HFF-Myc (cell line): ENCODE data around the gene LRRN4.

Source experiments
- DNase-seq: peaks from one replicate; pipeline ENCODE4 v3.0.0-alpha.2; 2011; ENCODE audit warnings: low read depth; ENCODE audit errors: extremely low read depth
- H3K4me3 ChIP-seq: replicated peaks from 2 replicates; pipeline ENCODE4 v1.5.1; 2011; ENCODE audit warnings: low read depth, mild to moderate bottlenecking, control low read depth, low read length
- CTCF ChIP-seq: IDR thresholded peaks from 2 replicates; pipeline ENCODE4 v1.5.1; 2012; ENCODE audit warnings: mild to moderate bottlenecking, low read depth, low read length, control low read depth; ENCODE audit errors: missing control alignments

The LRRN4 gene

GRCh38 chr20:6053776-6054688, at the start of gene LRRN4:
Gene LRRN4, minus strand, starts transcription at chr20:6054060. Its CDS starts 1,261 bp downstream, at chr20:6052799.
- no peak for TF ChIP-seq CTCF
- no peak within 1 kb of the TSS for H3K4me3 ChIP-seq
- peak; percentile 37 for DNase-seq

GRCh38 chr20:6103301-6103700, 49.4 kb upstream of the LRRN4 start:
- no peak for DNase-seq
- H3K4me3 ChIP-seq, result no peak overlapping the region
- TF ChIP-seq CTCF, result no peak

- no peak for TF ChIP-seq CTCF
- DNase-seq, result no peak
- H3K4me3 ChIP-seq, result no peak overlapping the region
Measured at GRCh38 chr20:6101346-6101745, 47.5 kb upstream of the LRRN4 start.

- no peak for TF ChIP-seq CTCF
- no peak overlapping the region for H3K4me3 ChIP-seq
- no peak for DNase-seq
Measured at GRCh38 chr20:6100246-6100645, 46.4 kb upstream of the LRRN4 start.

GRCh38 chr20:6099819-6100218, 46.0 kb upstream of the LRRN4 start:
- H3K4me3 ChIP-seq, result no peak overlapping the region
- DNase-seq, result no peak
- no peak for TF ChIP-seq CTCF

GRCh38 chr20:6095409-6095808, 41.5 kb upstream of the LRRN4 start:
- no peak for DNase-seq
- TF ChIP-seq CTCF, result no peak
- no peak overlapping the region for H3K4me3 ChIP-seq

- no peak for TF ChIP-seq CTCF
- H3K4me3 ChIP-seq, result no peak overlapping the region
- no peak for DNase-seq
Measured at GRCh38 chr20:6094565-6094964, 40.7 kb upstream of the LRRN4 start.
